ENCODE results near the gene MRO. TPM values are rescaled to one million over a fixed set of nuclear protein-coding genes. Genes with fewer than 3 reads are reported as not detected.
"Not testable (repeated sequence)": the region's sequence is repeated elsewhere in the genome, so short reads cannot be mapped to it uniquely, and the experiment has no call there.

Gene MRO
- 3.1 and 5.5 TPM in 2 replicates for total RNA-seq (2014; rRNA removed; shearing (Covaris generic))
- polyA plus RNA-seq (2015; cell fraction: cytosol; rRNA removed) = 3.1 and 6.1 TPM in 2 replicates
- 2.0 and 2.8 TPM in 2 replicates for polyA plus RNA-seq (2015; cell fraction: nucleus; rRNA removed)

DNA sequence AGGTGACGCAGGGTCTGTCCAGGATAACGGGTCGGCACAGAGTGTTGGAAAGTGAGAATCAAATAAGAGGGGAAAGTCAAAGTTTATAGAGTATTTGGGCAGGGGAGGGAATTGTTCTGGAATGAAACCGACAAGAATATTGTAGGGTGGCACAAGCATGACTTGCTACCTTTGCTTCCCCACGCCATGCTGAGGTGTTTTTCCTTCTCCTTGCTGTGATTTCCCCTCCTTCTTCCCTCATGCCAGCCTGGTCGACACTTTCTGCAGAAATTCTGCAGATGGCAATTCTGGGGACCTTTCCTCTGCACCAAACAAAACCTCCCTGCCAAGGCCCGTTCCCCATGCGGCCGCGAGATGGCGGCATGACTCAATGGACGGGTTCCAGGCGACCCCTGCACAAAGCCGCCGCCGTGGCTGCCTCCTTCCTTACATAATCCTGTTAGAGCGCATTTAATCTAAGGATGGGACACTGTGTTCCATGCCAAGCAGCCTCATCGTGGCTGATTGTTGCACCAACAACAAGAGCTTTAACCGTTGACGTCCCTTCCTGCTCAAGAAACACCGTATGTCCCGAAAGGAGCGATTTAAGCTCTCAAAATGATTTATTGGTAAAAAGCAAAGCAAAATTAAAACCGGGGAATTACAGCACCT, at the start of gene MRO:
Gene MRO, minus strand, starts transcription at position 289 of the 651 bp plus-strand sequence. CDS start 10,616 bp downstream, outside the sequence.
- in situ Hi-C loops (cut with HindIII; ENCODE audit: low pct_unique_long_range_greater_than_20kb, low sequenced_read_pairs) = no loop called here
- peak; percentile 79 for DNase-seq (ENCODE audit: low read depth, low spot score)

- DNase-seq (ENCODE audit: low read depth, low spot score) = no peak
- in situ Hi-C loops (cut with HindIII; ENCODE audit: low pct_unique_long_range_greater_than_20kb, low sequenced_read_pairs) = no loop called here
Measured at GRCh38 chr18:50869150-50869549, 49.3 kb upstream of the MRO start.

- in situ Hi-C loops (cut with HindIII; ENCODE audit: low pct_unique_long_range_greater_than_20kb, low sequenced_read_pairs) = no loop called here
- peak; percentile 55 for DNase-seq (ENCODE audit: low read depth, low spot score)
Measured at GRCh38 chr18:50866765-50867164, 46.9 kb upstream of the MRO start.

- no peak for DNase-seq (ENCODE audit: low read depth, low spot score)
- in situ Hi-C loops (cut with HindIII; ENCODE audit: low pct_unique_long_range_greater_than_20kb, low sequenced_read_pairs) = no loop called here
Measured at GRCh38 chr18:50863840-50864375, 44.1 kb upstream of the MRO start.

GRCh38 chr18:50862401-50862800, 42.6 kb upstream of the MRO start:
- in situ Hi-C loops (cut with HindIII; ENCODE audit: low pct_unique_long_range_greater_than_20kb, low sequenced_read_pairs) = no loop called here
- DNase-seq (ENCODE audit: low read depth, low spot score) = no peak

DNA sequence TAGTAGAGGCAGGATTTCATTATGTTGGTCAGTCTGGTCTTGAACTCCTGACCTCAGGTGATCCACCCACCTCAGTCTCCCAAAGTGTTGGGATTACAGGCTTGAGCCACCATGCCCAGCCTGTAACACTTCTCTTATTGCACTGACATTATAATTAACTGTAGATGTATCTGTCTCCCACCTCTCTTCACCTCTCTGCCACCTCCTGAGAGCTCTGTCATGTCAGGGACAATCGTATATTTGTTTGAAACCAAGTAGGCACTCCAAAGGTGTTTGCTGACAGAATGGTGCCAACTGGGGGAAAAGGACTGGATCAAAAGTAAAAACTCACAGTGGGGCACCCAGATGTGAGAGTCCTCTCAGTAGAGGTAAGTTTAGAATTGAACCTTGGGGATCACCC, 41.8 kb upstream of the MRO start:
- in situ Hi-C loops (cut with HindIII; ENCODE audit: low pct_unique_long_range_greater_than_20kb, low sequenced_read_pairs) = no loop called here
- DNase-seq (ENCODE audit: low read depth, low spot score) = no peak

DNA sequence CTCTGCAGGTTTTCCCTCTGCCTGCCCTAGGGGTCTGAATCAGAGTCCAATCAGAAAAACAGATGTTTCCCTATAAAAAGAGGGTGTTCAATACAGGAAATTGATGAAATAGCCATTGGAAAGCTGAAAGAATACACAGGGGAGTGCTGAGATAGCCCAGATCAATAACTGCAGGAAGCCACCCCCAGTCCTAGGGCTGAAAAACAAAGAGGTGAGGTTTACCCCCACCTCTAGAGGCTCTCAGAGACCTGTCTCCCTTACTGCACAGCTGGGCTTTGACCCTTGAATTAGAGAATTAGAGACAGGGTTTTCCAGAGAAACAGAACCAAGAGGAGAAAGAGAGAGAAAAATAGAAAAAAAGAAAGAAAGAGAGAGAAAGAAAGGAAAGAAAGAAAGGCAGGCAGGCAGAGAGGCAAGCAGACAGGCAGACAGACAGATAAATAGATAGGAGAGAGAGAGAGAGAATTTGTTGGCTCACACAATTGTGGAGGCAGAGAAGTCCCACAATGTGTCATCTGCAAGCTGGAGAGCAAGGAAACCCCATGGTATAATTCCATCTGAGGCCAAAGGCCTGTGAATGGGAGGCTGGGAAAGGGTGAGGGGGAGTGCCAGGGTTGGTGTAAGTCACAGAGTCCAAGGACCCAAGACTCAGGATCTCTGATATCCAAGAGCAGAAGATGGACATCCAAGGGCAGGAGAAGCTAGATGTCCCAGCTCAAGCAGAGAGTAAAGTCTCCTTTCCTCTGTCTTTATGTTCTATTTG, 40.2 kb upstream of the MRO start:
- in situ Hi-C loops (cut with HindIII; ENCODE audit: low pct_unique_long_range_greater_than_20kb, low sequenced_read_pairs) = no loop called here

GRCh38 chr18:50857694-50858093, 37.9 kb upstream of the MRO start:
- peak; percentile 49 for DNase-seq (ENCODE audit: low read depth, low spot score)
- in situ Hi-C loops (cut with HindIII; ENCODE audit: low pct_unique_long_range_greater_than_20kb, low sequenced_read_pairs) = no loop called here

More for the DNA sequence above, 40.2 kb upstream of the MRO start:
- DNase-seq (ENCODE audit: low read depth, low spot score) = no peak

DNA sequence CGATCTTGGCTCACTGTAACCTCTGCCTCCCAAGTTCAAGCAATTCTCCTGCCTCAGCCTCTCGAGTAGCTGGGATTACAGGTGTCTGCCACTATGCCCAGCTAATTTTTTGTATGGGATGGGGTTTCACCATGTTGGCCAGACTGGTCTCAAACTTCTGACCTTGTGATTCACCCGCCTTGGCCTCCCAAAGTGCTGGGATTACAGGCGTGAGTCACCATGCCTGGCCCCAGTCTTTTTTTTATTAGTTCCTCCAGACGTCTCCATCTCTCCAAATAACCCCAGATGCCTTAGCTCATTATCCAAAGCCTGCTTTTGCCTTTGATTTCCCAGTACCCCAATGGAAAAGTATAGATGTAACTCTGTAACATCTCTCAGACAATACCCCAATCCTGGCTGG, 37.4 kb upstream of the MRO start:
- in situ Hi-C loops (cut with HindIII; ENCODE audit: low pct_unique_long_range_greater_than_20kb, low sequenced_read_pairs); DNase-seq (ENCODE audit: low read depth, low spot score): not testable (repeated sequence)

DNA sequence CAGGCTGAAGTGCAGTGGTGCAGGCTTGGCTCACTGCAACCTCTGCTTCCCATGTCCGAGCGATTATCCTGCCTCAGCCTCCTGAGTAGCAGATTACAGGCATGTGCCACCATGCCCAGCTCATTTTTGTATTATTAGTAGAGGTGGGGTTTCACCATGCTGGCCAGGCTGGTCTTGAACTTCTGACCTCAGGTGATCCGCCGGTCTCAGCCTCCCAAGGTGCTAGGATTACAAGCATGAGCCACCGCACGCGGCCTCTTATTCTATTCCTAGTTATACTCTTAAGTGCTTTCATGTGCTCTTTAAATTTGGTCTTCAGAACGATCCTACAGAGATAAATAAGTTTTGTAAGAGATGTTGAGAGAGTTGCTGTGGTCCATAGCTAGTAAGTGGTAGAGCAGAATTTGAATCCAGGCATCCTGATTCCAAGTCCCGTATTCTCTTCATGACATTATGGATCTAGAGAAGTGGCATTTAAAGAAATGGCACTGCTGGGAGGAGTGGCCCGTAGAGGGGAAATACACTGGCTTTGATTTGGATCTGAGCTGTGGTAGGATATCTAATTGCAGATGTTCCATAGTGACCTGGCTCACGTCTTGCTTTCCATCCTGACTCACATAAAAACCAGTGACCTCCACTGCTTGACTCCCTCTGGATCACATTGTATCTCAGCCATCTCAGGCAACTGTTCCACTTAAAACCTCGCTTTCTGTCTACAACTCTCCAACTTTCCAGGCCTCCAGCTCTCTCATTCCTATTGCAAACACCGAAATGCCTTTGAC, 36.4 kb upstream of the MRO start:
- in situ Hi-C loops (cut with HindIII; ENCODE audit: low pct_unique_long_range_greater_than_20kb, low sequenced_read_pairs) = no loop called here
- no peak for DNase-seq (ENCODE audit: low read depth, low spot score)

GRCh38 chr18:50853863-50854271, 34.1 kb upstream of the MRO start:
- peak; percentile 98 for DNase-seq (ENCODE audit: low read depth, low spot score)
- in situ Hi-C loops (cut with HindIII; ENCODE audit: low pct_unique_long_range_greater_than_20kb, low sequenced_read_pairs) = no loop called here

DNA sequence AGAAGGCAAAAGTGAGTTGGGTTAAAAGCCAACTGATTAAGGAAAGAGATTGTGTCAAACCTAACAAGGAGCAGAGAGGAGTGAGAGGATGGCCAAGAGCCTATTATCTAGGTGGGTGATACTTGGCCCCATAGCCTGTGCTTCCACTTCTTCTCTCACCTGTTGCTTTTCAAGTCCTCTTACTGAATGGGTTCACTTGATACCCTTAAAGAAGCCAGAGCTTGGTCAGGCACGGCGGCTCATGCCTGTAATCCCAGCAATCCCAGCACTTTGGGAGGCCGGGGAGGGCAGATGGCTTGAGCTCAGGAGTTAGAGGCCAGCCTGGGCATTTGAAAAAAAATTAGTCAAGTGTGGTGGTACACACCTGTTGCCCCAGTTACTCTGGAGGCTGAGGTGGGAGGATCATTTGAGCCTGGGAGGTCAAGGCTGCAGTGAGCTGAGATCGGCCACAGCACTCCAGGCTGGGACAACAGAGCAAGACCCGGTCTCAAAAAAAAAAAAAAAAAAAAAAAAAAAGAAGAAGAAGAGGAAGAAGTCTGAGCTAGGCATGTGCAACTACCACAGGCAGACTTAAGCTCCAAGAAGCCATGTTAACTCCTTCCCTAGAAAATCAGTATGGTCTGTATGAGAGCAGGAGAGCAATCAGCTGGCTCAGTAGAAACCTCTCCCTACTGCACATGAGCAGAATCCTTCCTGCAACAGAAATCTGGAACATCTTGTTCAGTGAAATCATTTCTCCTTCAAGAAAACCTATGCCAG, 30.7 kb upstream of the MRO start:
- no peak for DNase-seq (ENCODE audit: low read depth, low spot score)
- in situ Hi-C loops (cut with HindIII; ENCODE audit: low pct_unique_long_range_greater_than_20kb, low sequenced_read_pairs) = no loop called here

- in situ Hi-C loops (cut with HindIII; ENCODE audit: low pct_unique_long_range_greater_than_20kb, low sequenced_read_pairs) = no loop called here
- DNase-seq (ENCODE audit: low read depth, low spot score) = no peak
Measured at GRCh38 chr18:50849419-50849821, 29.6 kb upstream of the MRO start.

- in situ Hi-C loops (cut with HindIII; ENCODE audit: low pct_unique_long_range_greater_than_20kb, low sequenced_read_pairs) = no loop called here
- DNase-seq (ENCODE audit: low read depth, low spot score) = no peak
Measured at GRCh38 chr18:50848991-50849390, 29.2 kb upstream of the MRO start.

GRCh38 chr18:50848061-50848551, 28.3 kb upstream of the MRO start:
- DNase-seq (ENCODE audit: low read depth, low spot score) = no peak
- in situ Hi-C loops (cut with HindIII; ENCODE audit: low pct_unique_long_range_greater_than_20kb, low sequenced_read_pairs) = no loop called here

DNA sequence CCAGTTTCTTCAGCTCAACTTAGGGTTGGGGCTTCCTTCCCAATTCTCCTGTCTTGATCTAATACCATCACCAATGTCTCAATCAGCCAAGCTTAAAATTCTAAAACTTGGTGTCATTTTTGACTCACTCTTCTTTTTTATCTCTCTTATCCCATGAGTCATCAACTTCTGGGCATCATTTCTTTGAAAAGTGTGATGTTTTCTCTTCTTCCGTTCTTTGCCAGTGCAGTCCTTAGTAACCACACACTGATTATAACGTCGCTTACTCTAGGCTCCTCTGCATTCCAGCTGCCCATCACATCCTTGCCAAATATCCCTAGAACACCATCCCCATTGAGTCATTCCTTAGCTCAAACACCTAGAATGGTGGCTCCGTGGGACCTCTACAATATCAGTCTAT, 27.4 kb upstream of the MRO start:
- DNase-seq (ENCODE audit: low read depth, low spot score) = no peak
- in situ Hi-C loops (cut with HindIII; ENCODE audit: low pct_unique_long_range_greater_than_20kb, low sequenced_read_pairs) = no loop called here

- DNase-seq (ENCODE audit: low read depth, low spot score) = no peak
- in situ Hi-C loops (cut with HindIII; ENCODE audit: low pct_unique_long_range_greater_than_20kb, low sequenced_read_pairs) = no loop called here
Measured at GRCh38 chr18:50844960-50845359, 25.1 kb upstream of the MRO start.
